PC-3 (cell line): ENCODE data around the gene PRPF6. TPM values are rescaled to one million over a fixed set of nuclear protein-coding genes. Genes with fewer than 3 reads are reported as not detected.

Experiments used
- ATAC-seq: fragments of 200-7000 bp; cut with Tn5 transposase; 2 replicates; pipeline ENCODE4 v1.9.1; 2020; ENCODE audit warnings: mild to moderate bottlenecking, moderate library complexity
- BruUV-seq: library from RNA; stranded (reverse); fragments of 400-500 nt; replicated peaks from 2 replicates; lab custom pipeline; 2021; lab: Mats Ljungman, UMichigan
- CTCF ChIA-PET: fragments of 300-600 bp; sonication (Branson Sonifier 250); formaldehyde crosslinking; loops from one replicate; lab custom pipeline; 2022; ENCODE audit warnings: antibody characterized with exemption; lab: Charles Lee
- POLR2A ChIA-PET: fragments of 300-600 bp; sonication (Branson Sonifier 250); formaldehyde crosslinking; loops from one replicate; lab custom pipeline; 2022; ENCODE audit warnings: antibody characterized with exemption; ENCODE audit not compliant: unreplicated experiment; lab: Charles Lee
- DNase-seq: peaks from one replicate; pipeline ENCODE4 v3.0.0-alpha.2; 2015
- H2AFZ ChIP-seq: fragments of 300-600 bp; sonication (generic); 2 replicates; pipeline ENCODE4 v1.6.0; 2016; ENCODE audit warnings: antibody characterized with exemption, low read length
- H3F3A ChIP-seq: fragments of 300-600 bp; sonication (generic); one replicate; pipeline ENCODE4 v1.6.0; 2017; ENCODE audit warnings: antibody characterized with exemption, low read length, control low read depth, mild to moderate bottlenecking; ENCODE audit not compliant: unreplicated experiment
- H3K27ac ChIP-seq: fragments of 300-600 bp; sonication (generic); 2 replicates; pipeline ENCODE4 v1.5.1; 2016; ENCODE audit warnings: mild to moderate bottlenecking, low read length
- H3K27me3 ChIP-seq: fragments of 300-600 bp; sonication (generic); 2 replicates; pipeline ENCODE4 v1.6.1; 2016; ENCODE audit warnings: low read length, mixed read lengths
- H3K36me3 ChIP-seq: fragments of 300-600 bp; sonication (generic); 2 replicates; pipeline ENCODE4 v1.6.1; 2016; ENCODE audit warnings: low read depth, mixed run types, low read length, mixed read lengths
- H3K4me1 ChIP-seq: fragments of 300-600 bp; sonication (generic); 2 replicates; pipeline ENCODE4 v1.5.1; 2016; ENCODE audit warnings: low read length; ENCODE audit not compliant: insufficient read depth
- H3K4me2 ChIP-seq: fragments of 300-600 bp; sonication (generic); 2 replicates; pipeline ENCODE4 v1.6.0; 2016; ENCODE audit warnings: low read length
- H3K4me3 ChIP-seq: fragments of 300-600 bp; sonication (generic); 2 replicates; pipeline ENCODE4 v1.5.1; 2016; ENCODE audit warnings: mild to moderate bottlenecking, low read length, mixed read lengths
- H3K79me2 ChIP-seq: fragments of 300-600 bp; sonication (generic); 2 replicates; pipeline ENCODE4 v1.6.1; 2017; ENCODE audit warnings: low read length, mixed read lengths
- H3K9ac ChIP-seq: fragments of 300-600 bp; sonication (generic); 2 replicates; pipeline ENCODE4 v1.6.0; 2016; ENCODE audit warnings: mild to moderate bottlenecking, low read length
- H3K9me2 ChIP-seq: fragments of 300-600 bp; sonication (generic); replicated peaks from 2 replicates; pipeline ENCODE4 v1.6.1; 2016; ENCODE audit warnings: mixed run types, low read length, mixed read lengths
- H3K9me3 ChIP-seq: fragments of 300-600 bp; sonication (generic); 2 replicates; pipeline ENCODE4 v1.6.1; 2016; ENCODE audit warnings: low read length, mixed read lengths
- H4K20me1 ChIP-seq: fragments of 300-600 bp; sonication (generic); 2 replicates; pipeline ENCODE4 v1.6.1; 2016; ENCODE audit warnings: low read length, mixed read lengths
- EZH2 ChIP-seq: fragments of 300-600 bp; sonication (generic); IDR thresholded peaks from one replicate; pipeline ENCODE4 v1.6.1; 2017; ENCODE audit warnings: antibody characterized with exemption, mild to moderate bottlenecking, low read length; ENCODE audit not compliant: unreplicated experiment
- EZH2phosphoT487 ChIP-seq: fragments of 300-600 bp; sonication (generic); IDR thresholded peaks from 2 replicates; pipeline ENCODE4 v1.6.1; 2018; ENCODE audit warnings: mild to moderate bottlenecking, antibody characterized with exemption, low read length, borderline replicate concordance
- intact Hi-C: fragments of 100-400 bp; cut with micrococcal nuclease; formaldehyde crosslinking; loops from 2 replicates; pipeline ENCODE4 v1.9.0; 2023
- total RNA-seq: library from RNA; depleted of rRNA; stranded (reverse); fragments of >200 nt; gene quantifications from 2 replicates; pipeline ENCODE4 v1.2.3, GENCODE V29; 2014
- TF ChIP-seq, protein P1 (sequence below): fragments of 300-600 bp; sonication (generic); conservative IDR thresholded peaks from 2 replicates; pipeline ENCODE4 v1.5.1; 2017; ENCODE audit warnings: antibody characterized with exemption, low read depth, mild to moderate bottlenecking, low read length

PRPF6 gene
- total RNA-seq, 1 experiment from 2014 or later: 67.1 TPM

DNA sequence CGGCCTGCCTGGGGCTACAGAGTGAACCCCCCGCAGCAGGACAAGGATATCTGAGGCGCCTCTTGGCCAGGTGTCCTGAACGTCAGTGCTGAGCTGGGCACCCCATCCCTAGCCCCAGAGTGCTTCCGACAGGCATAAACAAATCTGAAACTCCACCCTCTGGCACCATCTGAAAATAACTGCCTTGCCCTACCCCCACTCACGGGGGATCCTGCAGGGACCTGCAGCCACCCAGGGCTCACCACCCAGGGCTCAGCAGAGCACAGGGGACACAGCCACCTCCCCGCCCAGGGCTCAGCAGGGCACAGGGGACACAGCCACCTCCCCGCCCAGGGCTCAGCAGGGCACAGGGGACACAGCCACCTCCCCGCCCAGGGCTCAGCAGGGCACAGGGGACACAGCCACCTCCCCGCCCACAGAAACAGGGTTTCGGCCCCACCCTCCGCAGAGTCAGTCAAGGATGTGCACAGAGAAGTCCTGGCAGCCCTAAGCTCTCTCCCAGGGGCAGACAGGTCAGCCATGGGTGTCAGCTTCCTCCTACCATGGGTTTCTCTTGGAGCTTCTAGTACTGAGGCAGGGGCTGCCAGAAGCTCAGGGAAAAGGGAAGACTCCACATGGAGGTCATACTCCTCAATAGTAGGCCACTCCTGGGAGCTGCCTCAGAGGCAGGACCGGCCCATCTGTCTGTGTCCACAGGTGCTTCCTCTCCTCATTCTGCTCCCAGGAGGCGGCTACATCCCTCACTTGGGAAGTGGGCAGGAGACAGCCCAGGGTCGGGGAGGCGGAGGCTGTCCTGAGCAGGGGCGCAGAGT is 29.3 kb upstream of the PRPF6 start:
- Histone ChIP-seq H2AFZ (no peak overlapping the region), H3K36me3 (no peaks in the 10 kb centered on the region; the same call in 1 of the 2 replicates), H3K27ac (no peak overlapping the region), H4K20me1 (peaks cover 74% of the 10 kb centered on the region), H3K9me2 (no peaks in the 10 kb centered on the region), H3K9me3 (no peaks in the 10 kb centered on the region), H3K9ac (no peak overlapping the region), H3K4me2 (no peak overlapping the region), H3F3A (no peaks in the 10 kb centered on the region), H3K27me3 (no peaks in the 10 kb centered on the region), H3K79me2 (peaks cover 95% of the 10 kb centered on the region), H3K4me3 (no peak overlapping the region), H3K4me1 (peaks cover 30% of the 10 kb centered on the region)
- CTCF ChIA-PET: interaction anchor here (0.6 kb wide), 1 partner anchor 22 kb away, joined by 3 read pairs; no protein-coding TSS in a partner anchor
- TF ChIP-seq, protein P1, sequence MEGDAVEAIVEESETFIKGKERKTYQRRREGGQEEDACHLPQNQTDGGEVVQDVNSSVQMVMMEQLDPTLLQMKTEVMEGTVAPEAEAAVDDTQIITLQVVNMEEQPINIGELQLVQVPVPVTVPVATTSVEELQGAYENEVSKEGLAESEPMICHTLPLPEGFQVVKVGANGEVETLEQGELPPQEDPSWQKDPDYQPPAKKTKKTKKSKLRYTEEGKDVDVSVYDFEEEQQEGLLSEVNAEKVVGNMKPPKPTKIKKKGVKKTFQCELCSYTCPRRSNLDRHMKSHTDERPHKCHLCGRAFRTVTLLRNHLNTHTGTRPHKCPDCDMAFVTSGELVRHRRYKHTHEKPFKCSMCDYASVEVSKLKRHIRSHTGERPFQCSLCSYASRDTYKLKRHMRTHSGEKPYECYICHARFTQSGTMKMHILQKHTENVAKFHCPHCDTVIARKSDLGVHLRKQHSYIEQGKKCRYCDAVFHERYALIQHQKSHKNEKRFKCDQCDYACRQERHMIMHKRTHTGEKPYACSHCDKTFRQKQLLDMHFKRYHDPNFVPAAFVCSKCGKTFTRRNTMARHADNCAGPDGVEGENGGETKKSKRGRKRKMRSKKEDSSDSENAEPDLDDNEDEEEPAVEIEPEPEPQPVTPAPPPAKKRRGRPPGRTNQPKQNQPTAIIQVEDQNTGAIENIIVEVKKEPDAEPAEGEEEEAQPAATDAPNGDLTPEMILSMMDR: no peak
- TF ChIP-seq EZH2 (no peak), EZH2phosphoT487 (no peak)
- DNase-seq (no peak), ATAC-seq (no peak)
- POLR2A ChIA-PET: no interaction called here
- BruUV-seq: no TSS peak
- intact Hi-C loops: no loop called here

DNA sequence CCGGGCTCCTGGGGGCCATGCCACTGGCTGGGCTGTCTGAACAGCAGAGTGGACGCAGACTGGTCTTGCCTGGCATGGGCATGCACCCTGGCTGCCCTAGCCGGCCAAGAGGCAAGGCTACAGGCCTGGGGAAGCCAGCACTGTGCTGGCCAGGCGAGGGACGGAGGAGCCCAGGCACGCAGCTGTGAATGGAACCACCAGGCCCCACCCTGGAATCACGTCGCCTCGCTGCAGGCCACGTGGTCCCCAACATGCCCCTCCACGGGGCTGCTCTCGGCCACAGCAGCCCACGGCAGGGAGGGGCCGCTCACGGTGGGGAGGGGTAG is 28.8 kb upstream of the PRPF6 start:
- Histone ChIP-seq H3F3A (no peaks in the 10 kb centered on the region), H3K36me3 (no peaks in the 10 kb centered on the region; the same call in 1 of the 2 replicates), H3K4me2 (no peak overlapping the region), H3K4me1 (peaks cover 36% of the 10 kb centered on the region), H4K20me1 (peaks cover 71% of the 10 kb centered on the region), H3K27ac (no peak overlapping the region), H3K4me3 (no peak overlapping the region), H3K79me2 (peaks cover 90% of the 10 kb centered on the region), H2AFZ (no peak overlapping the region), H3K9ac (no peak overlapping the region), H3K9me2 (no peaks in the 10 kb centered on the region), H3K9me3 (no peaks in the 10 kb centered on the region), H3K27me3 (no peaks in the 10 kb centered on the region)
- ChIA-PET POLR2A (no interaction called here), CTCF (no interaction called here)
- no peak for DNase-seq
- BruUV-seq: no TSS peak
- intact Hi-C loops: no loop called here
- TF ChIP-seq EZH2 (no peak), EZH2phosphoT487 (no peak)
- TF ChIP-seq, protein P1: no peak
- ATAC-seq: no peak

GRCh38 chr20:63952769-63953168 is 28.2 kb upstream of the PRPF6 start:
- no peak for TF ChIP-seq EZH2phosphoT487
- TF ChIP-seq EZH2: no peak
- TF ChIP-seq, protein P1: no peak
- H3K4me2 ChIP-seq: no peak overlapping the region
- intact Hi-C loops: no loop called here
- no peak overlapping the region for H3K27ac ChIP-seq
- peaks cover 42% of the 10 kb centered on the region for H3K4me1 ChIP-seq
- no peak overlapping the region for H3K9ac ChIP-seq
- BruUV-seq: no TSS peak
- H3F3A ChIP-seq: no peaks in the 10 kb centered on the region
- DNase-seq (no peak), ATAC-seq (no peak)
- H3K27me3 ChIP-seq: no peaks in the 10 kb centered on the region
- H3K36me3 ChIP-seq: no peaks in the 10 kb centered on the region; the same call in 1 of the 2 replicates
- no peaks in the 10 kb centered on the region for H3K9me2 ChIP-seq
- no peak overlapping the region for H3K4me3 ChIP-seq
- ChIA-PET CTCF (no interaction called here), POLR2A (no interaction called here)
- no peaks in the 10 kb centered on the region for H3K9me3 ChIP-seq
- peaks cover 84% of the 10 kb centered on the region for H3K79me2 ChIP-seq
- H2AFZ ChIP-seq: no peak overlapping the region
- peaks cover 65% of the 10 kb centered on the region for H4K20me1 ChIP-seq
